HepG2 (cell line): Measurements from ENCODE around the gene ANKRD65. TPM values are rescaled to one million over a fixed set of nuclear protein-coding genes. Genes with fewer than 3 reads are reported as not detected.

Source experiments
- ETV6 ChIP-seq: sonication (generic); formaldehyde crosslinking; conservative IDR thresholded peaks from 2 replicates; pipeline ENCODE4 v1.4.0; 2020; ENCODE audit warnings: missing genetic modification reagents
- FOSL1 ChIP-seq: sonication (generic); formaldehyde crosslinking; IDR thresholded peaks from 2 replicates; pipeline ENCODE4 v1.9.0; 2021; ENCODE audit warnings: missing genetic modification reagents, borderline replicate concordance
- HNRNPUL1 ChIP-seq: fragments of 200-400 bp; formaldehyde crosslinking; IDR thresholded peaks from 2 replicates; pipeline ENCODE4 v1.6.1; 2017; ENCODE audit warnings: low read depth, mild to moderate bottlenecking, low read length, moderate library complexity
- IRX3 ChIP-seq: sonication (generic); formaldehyde crosslinking; IDR thresholded peaks from 2 replicates; pipeline ENCODE4 v1.8.1; 2023; ENCODE audit warnings: mild to moderate bottlenecking, low read depth, missing genetic modification reagents, borderline replicate concordance
- KLF6 ChIP-seq: IDR thresholded peaks from 2 replicates; pipeline ENCODE4 v1.8.0; 2016; ENCODE audit warnings: missing biosample characterization, missing genetic modification reagents
- MEIS1 ChIP-seq: sonication (generic); formaldehyde crosslinking; IDR thresholded peaks from 2 replicates; pipeline ENCODE4 v1.9.0; 2021; ENCODE audit warnings: mild to moderate bottlenecking, missing genetic modification reagents, moderate library complexity, borderline replicate concordance
- MTA1 ChIP-seq: sonication (generic); formaldehyde crosslinking; IDR thresholded peaks from 2 replicates; pipeline ENCODE4 v1.4.0; 2020; ENCODE audit warnings: missing genetic modification reagents, mild to moderate bottlenecking, borderline replicate concordance
- MXD4 ChIP-seq: IDR thresholded peaks from 2 replicates; pipeline ENCODE4 v1.6.1; 2016; ENCODE audit warnings: mild to moderate bottlenecking, missing biosample characterization, missing genetic modification reagents
- NFKBIZ ChIP-seq: IDR thresholded peaks from 2 replicates; pipeline ENCODE4 v1.6.1; 2018; ENCODE audit warnings: missing genetic modification reagents, missing compliant biosample characterization
- NONO ChIP-seq, 2 experiments: fragments of 450-650 bp in 1 of 2; sonication (generic) in 1 of 2; formaldehyde crosslinking in 1 of 2; IDR thresholded peaks in 1 of 2; conservative IDR thresholded peaks in 1 of 2; 2 replicates each; pipeline versions ENCODE4 v1.6.1 to v1.8.0; 2017 to 2022; ENCODE audit warnings: mild to moderate bottlenecking in 1 of 2, missing genetic modification reagents in 1 of 2, moderate library complexity in 1 of 2
- POGK ChIP-seq: sonication (generic); formaldehyde crosslinking; conservative IDR thresholded peaks from 2 replicates; pipeline ENCODE4 v1.8.0; 2022; ENCODE audit warnings: mild to moderate bottlenecking, moderate library complexity, missing genetic modification reagents
- RFX3 ChIP-seq: IDR thresholded peaks from 2 replicates; pipeline ENCODE4 v1.6.1; 2016; ENCODE audit warnings: missing biosample characterization, missing genetic modification reagents
- TARDBP ChIP-seq: sonication (generic); formaldehyde crosslinking; IDR thresholded peaks from 2 replicates; pipeline ENCODE4 v1.8.0; 2022; ENCODE audit warnings: mild to moderate bottlenecking, missing genetic modification reagents
- ZBTB34 ChIP-seq: sonication (generic); formaldehyde crosslinking; IDR thresholded peaks from 2 replicates; pipeline ENCODE4 v1.8.0; 2022; ENCODE audit warnings: mild to moderate bottlenecking, missing genetic modification reagents
- ZNF33B ChIP-seq: sonication (generic); formaldehyde crosslinking; IDR thresholded peaks from 2 replicates; pipeline ENCODE4 v1.5.1; 2020; ENCODE audit warnings: mild to moderate bottlenecking, missing genetic modification reagents
- ZNF431 ChIP-seq: sonication (generic); formaldehyde crosslinking; IDR thresholded peaks from 2 replicates; pipeline ENCODE4 v1.9.0; 2022; ENCODE audit warnings: missing genetic modification reagents, low read depth, mild to moderate bottlenecking, borderline replicate concordance
- ZNF549 ChIP-seq: sonication (generic); formaldehyde crosslinking; IDR thresholded peaks from 2 replicates; pipeline ENCODE4 v1.5.0; 2020; ENCODE audit warnings: missing genetic modification reagents
- ZNF616 ChIP-seq: sonication (generic); formaldehyde crosslinking; IDR thresholded peaks from 2 replicates; pipeline ENCODE4 v1.5.0; 2020; ENCODE audit warnings: low read depth, mild to moderate bottlenecking, missing genetic modification reagents
- ZNF816 ChIP-seq: sonication (generic); formaldehyde crosslinking; IDR thresholded peaks from 2 replicates; pipeline ENCODE4 v1.8.0; 2022; ENCODE audit warnings: missing genetic modification reagents, mild to moderate bottlenecking, borderline replicate concordance
- polyA plus RNA-seq, 8 experiments: library from polyadenylated mRNA; depleted of rRNA in 3 of 8; stranded (reverse) in 7 of 8; unstranded in 1 of 8; fragments of >200 nt; fragmentation: Illumina TruSeq in 4 of 8; extraction: Trizol in 4 of 8; gene quantifications; 2 replicates each; pipeline versions ENCODE4 v1.2.1 to v1.2.3, GENCODE V29; 2011 to 2016; ENCODE audit warnings: low read depth in 4 of 8, missing spikeins in 1 of 8, mixed read lengths in 1 of 8; ENCODE audit not compliant: insufficient read depth in 1 of 8
- total RNA-seq, 5 experiments: library from RNA; depleted of rRNA; stranded (reverse); fragments of >200 nt; fragmentation: Illumina TruSeq; extraction: Trizol; gene quantifications; 2 replicates each; pipeline ENCODE4 v1.2.3, GENCODE V29; 2016; ENCODE audit warnings: low read depth in 1 of 5
- TF ChIP-seq, protein P1 (sequence below): sonication (generic); formaldehyde crosslinking; IDR thresholded peaks from 2 replicates; pipeline ENCODE4 v1.4.0; 2020; ENCODE audit warnings: missing genetic modification reagents, borderline replicate concordance
- TF ChIP-seq, protein P2 (sequence below): sonication (generic); formaldehyde crosslinking; IDR thresholded peaks from 2 replicates; pipeline ENCODE4 v1.4.0; 2020; ENCODE audit warnings: mild to moderate bottlenecking, missing genetic modification reagents

Gene ANKRD65
- total and polyA plus RNA-seq, 2 of the 13 experiments (the other 11 are each of a cell fraction or from before 2014, with no cell fraction given) = 12.1 to 30.1 TPM

DNA sequence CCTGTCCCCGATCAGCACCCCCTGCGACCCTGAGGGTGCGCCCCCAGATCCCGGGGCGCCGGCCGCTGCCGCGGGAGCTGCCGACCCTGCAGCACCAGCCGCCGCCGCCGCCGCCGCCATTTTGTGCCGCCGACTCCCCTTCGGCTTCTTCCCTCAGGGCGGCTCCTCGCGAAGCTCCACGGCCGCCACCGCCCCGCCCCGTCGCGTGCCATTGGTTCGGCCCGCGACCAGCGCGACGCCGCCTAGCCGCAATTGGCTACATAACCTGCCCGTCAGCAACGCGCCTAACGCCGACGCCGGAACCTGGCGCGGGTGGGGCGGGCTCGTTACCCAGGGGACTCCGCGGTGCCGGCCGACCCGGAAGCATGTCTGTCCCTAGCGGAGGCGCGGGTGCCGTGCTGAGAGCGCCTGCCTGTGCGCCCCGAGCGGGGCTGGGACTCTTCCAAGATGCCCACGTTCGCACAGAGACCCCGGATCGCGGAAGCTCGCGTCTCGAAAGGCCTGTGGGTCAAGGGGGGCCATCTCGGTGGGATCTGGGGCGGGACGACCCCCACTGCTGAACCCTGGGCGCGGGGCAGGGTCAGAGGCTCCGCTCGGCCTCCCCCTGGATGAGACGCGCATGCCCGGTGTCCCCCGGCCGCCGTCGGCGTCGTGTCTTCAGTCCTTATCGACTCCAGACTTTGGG lies 21.7 kb downstream of the ANKRD65 start, which contains the start of gene CCNL2 (continued):
- TF ChIP-seq, protein P1, sequence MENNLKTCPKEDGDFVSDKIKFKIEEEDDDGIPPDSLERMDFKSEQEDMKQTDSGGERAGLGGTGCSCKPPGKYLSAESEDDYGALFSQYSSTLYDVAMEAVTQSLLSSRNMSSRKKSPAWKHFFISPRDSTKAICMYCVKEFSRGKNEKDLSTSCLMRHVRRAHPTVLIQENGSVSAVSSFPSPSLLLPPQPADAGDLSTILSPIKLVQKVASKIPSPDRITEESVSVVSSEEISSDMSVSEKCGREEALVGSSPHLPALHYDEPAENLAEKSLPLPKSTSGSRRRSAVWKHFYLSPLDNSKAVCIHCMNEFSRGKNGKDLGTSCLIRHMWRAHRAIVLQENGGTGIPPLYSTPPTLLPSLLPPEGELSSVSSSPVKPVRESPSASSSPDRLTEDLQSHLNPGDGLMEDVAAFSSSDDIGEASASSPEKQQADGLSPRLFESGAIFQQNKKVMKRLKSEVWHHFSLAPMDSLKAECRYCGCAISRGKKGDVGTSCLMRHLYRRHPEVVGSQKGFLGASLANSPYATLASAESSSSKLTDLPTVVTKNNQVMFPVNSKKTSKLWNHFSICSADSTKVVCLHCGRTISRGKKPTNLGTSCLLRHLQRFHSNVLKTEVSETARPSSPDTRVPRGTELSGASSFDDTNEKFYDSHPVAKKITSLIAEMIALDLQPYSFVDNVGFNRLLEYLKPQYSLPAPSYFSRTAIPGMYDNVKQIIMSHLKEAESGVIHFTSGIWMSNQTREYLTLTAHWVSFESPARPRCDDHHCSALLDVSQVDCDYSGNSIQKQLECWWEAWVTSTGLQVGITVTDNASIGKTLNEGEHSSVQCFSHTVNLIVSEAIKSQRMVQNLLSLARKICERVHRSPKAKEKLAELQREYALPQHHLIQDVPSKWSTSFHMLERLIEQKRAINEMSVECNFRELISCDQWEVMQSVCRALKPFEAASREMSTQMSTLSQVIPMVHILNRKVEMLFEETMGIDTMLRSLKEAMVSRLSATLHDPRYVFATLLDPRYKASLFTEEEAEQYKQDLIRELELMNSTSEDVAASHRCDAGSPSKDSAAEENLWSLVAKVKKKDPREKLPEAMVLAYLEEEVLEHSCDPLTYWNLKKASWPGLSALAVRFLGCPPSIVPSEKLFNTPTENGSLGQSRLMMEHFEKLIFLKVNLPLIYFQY (CRISPR knock-in tag) = peak; percentile 72; the same call in 1 of the 2 replicates
- TF ChIP-seq KLF6 = no peak
- peak; percentile 73; the same call in 1 of the 2 replicates for TF ChIP-seq MXD4 (CRISPR knock-in tag)
- no peak for TF ChIP-seq ZNF431 (CRISPR knock-in tag)
- no peak for TF ChIP-seq ZNF816
- peak; percentile 60; the same call in 1 of the 2 replicates for TF ChIP-seq ETV6 (CRISPR knock-in tag)
- TF ChIP-seq IRX3 (CRISPR knock-in tag) = no peak; the same call in 1 of the 2 replicates
- TF ChIP-seq ZBTB34 (CRISPR knock-in tag) = no peak
- no peak for TF ChIP-seq FOSL1 (CRISPR knock-in tag)
- peak; percentile 50; the same call in 1 of the 2 replicates for TF ChIP-seq NFKBIZ (CRISPR knock-in tag)
- TF ChIP-seq HNRNPUL1 = no peak
- TF ChIP-seq, protein P2, sequence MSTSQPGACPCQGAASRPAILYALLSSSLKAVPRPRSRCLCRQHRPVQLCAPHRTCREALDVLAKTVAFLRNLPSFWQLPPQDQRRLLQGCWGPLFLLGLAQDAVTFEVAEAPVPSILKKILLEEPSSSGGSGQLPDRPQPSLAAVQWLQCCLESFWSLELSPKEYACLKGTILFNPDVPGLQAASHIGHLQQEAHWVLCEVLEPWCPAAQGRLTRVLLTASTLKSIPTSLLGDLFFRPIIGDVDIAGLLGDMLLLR = peak; percentile 19; the same call in 1 of the 2 replicates
- TF ChIP-seq POGK = peak; percentile 83; the same call in 1 of the 2 replicates
- TF ChIP-seq MTA1 (CRISPR knock-in tag) = no peak; the same call in 1 of the 2 replicates
- no peak for TF ChIP-seq NONO (IDR thresholded peaks at IDR 0.05)
- TF ChIP-seq NONO (CRISPR knock-in tag; conservative IDR thresholded peaks at IDR 0.05) = peak; percentile 88
- TF ChIP-seq RFX3 (CRISPR knock-in tag) = 0 out of 2 replicates have a peak, but pooled peaks have one; percentile 17
- TF ChIP-seq TARDBP (CRISPR knock-in tag) = peak; percentile 50; the same call in 1 of the 2 replicates
- TF ChIP-seq ZNF33B (CRISPR knock-in tag) = no peak
- no peak for TF ChIP-seq ZNF549
- TF ChIP-seq ZNF616 (CRISPR knock-in tag) = 0 out of 2 replicates have a peak, but pooled peaks have one; percentile 3
- TF ChIP-seq MEIS1 (CRISPR knock-in tag) = peak; percentile 89
